GM19328 (cell line): ENCODE data around the gene PLEKHA6.
"Not testable (repeated sequence)": the region's sequence is repeated elsewhere in the genome, so short reads cannot be mapped to it uniquely, and the experiment has no call there.

ENCODE experiments used
- ATAC-seq: cut with Tn5 transposase; IDR thresholded peaks from one replicate; pipeline ENCODE4 v1.9.1; 2021; ENCODE audit warnings: mild to moderate bottlenecking, moderate library complexity; ENCODE audit not compliant: unreplicated experiment

PLEKHA6 gene

DNA sequence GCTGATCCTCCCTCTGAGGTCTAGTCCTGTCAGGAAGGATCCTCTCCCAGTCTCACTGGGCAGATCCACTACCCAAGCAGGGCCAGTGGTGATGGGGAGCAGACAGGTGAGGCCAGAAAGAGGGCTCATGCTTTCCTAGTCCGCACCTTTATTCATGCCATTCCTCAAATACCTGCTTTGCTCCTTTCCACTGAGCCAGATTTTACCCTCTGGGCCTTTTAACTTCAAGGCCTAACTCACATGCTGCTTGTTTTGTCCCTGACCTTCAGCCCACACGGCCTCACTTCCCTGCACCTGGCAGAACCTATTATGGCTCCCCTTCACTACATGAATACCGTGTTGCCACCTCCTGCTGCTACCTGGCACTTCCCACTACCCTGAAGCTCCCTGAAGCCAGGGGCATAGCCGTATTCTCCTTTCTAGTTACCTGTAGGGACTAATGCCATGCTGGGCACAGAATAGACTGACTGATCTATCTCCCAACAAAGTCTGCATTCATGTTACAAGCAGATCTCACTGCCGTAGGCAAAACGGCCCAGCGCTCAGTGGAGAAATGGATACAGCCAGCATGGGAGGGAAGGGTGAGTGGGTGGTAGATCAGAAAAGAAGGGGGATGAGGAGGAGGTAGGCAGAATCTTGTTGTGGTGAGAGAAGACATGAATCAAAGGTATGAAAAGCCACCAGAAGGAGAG is 109.8 kb downstream of the PLEKHA6 start:
- ATAC-seq = no peak

DNA sequence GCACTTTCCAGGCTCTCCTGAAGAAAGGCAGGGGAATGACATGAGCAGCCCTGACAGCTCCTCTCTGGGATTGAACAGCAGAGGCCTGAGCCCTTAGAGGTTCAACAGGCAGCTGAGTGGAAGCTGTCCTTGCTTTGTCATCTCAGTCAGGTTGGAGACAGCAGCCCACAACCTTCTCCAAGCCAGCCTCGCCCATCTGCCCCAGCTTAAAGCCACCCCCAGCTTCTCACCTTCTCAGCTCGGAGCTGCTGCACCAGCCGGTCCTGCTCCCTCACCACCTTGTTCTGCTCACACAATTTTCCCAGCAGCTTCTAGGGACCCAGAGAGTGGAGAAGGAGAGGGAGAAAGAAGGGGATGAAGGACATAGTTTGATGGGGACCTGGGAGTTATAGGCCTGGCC is 110.8 kb downstream of the PLEKHA6 start:
- no peak for ATAC-seq

DNA sequence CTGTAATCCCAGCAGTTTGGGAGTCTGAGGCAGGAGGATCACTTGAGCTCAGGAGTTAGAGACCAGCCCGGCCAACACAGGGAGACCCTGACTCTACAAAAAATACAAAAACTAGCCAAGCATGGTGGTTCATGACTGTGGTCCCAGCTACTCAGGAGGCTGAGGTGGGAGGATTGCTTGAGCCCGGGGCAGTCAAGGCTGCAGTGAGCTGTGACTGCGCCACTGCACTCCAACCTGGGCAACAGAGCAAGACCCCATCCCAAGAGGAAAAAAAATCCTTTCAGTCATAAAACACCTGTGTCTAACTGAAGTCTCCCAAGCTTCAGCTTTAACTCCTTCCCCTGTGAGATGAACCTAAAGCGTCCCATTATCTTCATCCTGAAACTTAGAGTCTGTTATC is 112.9 kb downstream of the PLEKHA6 start:
- ATAC-seq = no peak

DNA sequence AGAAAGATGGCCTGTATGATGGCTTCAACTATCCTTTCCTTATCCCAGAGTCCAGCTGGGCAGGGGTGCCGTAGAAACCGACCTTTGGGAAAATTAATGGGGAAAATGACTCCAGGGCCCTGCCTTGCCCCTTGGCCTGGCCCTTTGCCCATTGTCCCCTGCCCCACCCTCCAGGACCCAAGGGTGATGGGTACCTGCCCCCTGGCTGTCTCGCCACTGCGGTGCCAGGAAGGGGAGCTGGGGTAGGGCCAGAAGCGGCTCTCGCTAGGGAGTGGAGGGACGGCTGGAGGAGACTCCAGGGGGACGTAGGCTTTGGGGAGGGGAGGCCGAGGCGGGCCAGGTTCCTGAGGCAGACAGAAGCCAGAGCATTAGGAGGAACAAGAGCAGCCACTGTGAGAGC is 116.8 kb downstream of the PLEKHA6 start:
- no peak for ATAC-seq

DNA sequence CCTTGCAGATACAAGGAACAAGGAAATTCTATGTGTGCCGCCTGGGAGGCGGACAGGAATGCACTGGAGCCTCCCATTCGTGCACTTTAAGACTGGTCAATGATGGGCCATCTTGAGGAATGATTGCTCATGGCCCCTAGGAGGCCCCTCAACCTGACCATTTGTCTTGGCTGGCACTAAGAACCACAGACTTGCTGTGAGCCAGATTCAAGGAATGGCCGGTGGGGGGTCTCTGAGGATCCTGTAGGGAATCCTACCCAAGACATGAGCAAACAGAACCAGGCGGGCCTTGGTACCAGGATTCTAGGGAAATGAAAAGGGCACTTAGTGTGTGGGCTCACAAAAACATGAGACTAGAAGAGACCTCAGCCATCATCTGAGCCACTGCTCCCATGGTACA is 117.8 kb downstream of the PLEKHA6 start:
- ATAC-seq = no peak

DNA sequence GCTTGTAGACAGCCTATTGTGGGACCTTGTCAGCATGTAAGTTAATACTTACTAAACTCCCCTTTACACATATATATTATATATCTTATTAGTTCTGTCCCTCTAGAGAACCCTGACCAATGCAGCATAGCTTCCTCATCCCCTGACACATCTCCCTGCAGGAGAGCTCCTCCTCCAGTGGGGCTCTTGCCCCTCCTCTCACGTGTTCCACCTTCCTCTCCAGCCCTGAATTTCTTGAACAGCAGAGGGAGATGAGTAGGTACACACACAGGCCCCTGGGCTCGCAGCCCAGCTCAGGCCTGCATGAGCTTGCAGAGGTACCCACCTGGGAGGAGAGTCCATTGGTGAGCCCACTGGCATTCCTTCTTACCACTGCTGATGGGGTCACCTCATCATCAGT is 118.7 kb downstream of the PLEKHA6 start:
- ATAC-seq = no peak

DNA sequence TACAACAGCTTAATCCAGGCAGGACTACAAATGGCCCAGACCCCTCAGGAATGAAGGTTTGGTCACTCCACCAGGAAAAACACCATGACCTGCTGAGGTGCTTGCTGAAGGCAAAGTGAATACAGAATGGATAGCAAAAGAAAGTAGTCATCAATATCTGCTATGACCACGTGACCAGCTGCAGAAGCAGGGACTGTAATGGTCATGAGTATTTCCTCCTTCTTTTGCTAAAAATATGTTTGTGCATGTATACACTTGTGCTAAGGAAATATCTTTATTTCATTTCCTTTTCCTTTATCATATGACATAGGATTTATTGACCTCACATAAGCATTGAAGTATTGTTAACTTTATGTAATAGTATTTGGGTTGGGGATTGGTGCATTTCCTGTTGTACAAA is 119.5 kb downstream of the PLEKHA6 start:
- no peak for ATAC-seq

DNA sequence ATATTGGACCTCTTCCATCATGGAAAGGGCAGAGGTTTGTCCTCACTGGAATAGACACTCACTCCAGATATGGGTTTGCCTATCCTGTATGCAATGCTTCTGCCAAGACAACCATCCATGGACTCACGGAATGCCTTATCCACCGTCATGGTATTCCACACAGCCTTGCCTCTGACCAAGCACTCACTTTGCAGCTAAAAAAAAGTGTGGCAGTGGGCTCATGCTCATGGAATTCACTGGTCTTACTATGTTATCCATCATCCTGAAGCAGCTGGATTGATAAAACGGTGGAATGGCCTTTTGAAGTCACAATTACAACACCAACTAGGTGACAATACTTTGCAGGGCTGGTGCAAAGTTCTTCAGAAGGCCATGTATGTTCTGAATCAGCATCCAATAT is 120.3 kb downstream of the PLEKHA6 start:
- ATAC-seq = not testable (repeated sequence)

DNA sequence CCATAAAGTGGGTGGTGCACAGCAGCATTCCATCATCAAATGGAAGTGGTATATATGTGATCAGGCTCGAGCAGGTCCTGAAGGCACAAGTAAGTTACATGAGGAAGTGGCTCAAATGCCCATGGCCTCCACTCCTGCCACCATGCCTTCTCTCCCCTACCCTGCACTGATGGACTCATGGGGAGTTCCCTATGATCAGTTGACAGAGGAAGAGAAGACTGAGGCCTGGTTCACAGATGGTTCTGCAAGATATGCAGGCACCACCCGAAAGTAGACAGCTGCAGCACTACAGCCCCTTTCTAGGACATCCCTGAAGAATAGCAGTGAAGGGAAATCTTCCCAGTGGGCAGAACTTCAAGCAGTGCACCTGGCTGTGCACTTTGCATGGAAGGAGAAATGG is 121.2 kb downstream of the PLEKHA6 start:
- ATAC-seq = not testable (repeated sequence)

DNA sequence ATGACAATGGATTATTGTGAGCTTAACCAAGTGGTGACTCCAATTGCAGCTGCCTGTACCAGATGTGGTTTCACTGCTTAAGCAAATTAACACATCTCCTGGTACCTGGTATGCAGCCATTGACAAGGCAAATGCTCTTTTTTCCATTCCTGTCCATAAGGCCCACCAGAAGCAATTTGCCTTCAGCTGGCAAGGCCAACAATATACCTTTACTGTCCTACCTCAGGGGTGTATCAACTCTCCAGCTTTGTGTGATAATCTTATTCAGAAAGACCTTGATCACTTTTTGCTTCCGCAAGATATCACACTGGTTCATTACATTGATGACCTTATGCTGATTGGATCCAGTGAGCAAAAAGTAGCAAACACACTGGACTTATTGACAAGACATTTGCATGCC is 122.2 kb downstream of the PLEKHA6 start:
- ATAC-seq = not testable (repeated sequence)

DNA sequence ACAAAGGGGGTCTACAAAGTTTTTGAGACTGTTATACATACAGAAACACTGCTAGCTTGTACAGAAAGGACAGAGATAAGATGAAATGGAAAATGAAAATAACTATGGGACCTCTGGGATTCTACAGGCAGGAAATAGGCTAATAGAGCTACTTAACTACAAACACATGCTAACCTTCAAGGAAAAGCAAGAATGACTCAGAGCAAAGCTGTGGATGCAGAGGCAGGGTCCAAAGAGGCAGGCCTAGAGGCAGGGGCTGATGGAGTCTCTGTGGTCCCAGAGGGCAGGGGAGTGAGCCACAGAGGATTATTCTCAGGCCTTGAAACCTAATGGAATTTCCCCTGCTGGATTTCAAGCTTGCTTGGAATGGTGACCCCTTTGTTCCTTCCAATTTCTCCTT is 127.2 kb downstream of the PLEKHA6 start:
- ATAC-seq = no peak

DNA sequence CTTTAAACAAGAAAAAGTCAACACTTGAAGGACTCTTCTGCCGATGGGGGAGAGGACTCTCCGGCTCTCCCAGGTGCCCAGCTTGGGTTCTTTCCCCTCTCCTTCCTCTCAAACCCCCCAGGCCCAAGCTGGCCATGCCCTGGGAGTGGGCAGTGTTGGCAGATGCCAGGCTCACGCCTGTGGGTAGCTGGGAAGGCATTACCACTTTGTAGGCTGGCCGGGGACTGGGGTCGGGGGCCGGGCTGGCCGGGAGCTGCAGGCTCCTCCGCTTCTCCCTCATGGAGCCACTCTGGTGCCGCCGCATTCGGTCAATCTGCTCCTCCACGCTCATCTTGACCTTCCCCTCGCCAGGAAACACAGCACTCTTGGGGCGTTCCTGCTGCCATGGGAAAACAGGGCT is 129.5 kb downstream of the PLEKHA6 start:
- no peak for ATAC-seq

DNA sequence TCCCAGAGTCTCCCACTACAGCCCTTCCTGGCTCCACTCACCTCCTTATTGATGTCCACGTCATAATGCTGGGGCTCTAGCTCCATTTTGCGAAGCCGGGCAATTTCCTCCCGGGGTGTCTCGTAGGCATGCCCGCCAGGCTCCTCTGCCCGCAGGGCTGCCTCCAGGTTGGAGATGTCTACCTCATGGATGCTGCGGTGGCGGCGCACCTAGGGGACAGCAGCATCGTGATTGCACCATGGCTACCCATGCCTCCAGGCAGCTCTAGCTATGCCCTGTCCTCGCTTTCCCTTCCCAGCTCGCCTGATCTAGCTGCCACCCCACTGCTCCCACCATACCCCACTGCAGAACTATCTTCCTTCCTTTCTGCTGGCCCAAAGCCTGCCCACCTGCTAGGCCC is 130.8 kb downstream of the PLEKHA6 start:
- ATAC-seq = no peak

DNA sequence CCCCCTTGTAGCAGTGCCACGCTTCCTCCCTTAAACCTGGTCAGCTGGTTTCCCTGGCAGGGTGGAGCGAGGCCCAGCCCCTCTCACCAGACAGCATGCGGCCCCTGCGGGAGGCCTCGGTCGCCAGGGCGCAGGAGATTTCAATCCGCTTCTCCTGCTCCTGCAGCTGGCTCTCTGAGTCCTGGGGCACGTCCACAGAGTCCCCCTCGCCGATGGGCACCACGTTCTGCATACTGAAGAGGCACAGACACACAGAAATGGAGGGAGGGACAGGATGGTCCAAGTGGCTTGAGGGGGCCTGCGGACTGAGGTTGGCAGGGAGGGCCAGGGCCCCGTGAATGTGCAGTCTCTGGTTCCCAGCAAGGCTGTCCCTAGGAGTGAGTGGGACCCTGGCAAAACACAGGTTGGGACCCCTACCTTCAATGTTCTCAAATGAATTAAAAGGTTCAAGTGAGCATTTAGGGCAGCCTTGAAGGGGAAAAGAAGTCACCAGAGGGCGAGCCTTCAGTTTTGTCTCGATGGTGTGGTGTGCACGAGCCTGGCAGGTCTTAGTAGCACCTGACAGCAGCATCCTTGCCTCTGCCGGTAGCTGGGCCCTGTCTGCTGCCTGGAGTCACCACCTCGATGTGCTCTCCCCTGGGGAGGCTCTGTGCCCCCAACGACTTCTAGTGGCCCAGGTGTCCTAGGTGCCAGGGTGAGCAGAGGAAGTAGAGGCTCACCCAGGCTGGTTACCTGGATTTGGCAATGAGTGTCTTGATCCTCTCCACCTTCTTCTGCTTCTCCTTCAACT is 131.5 kb downstream of the PLEKHA6 start:
- no peak for ATAC-seq

DNA sequence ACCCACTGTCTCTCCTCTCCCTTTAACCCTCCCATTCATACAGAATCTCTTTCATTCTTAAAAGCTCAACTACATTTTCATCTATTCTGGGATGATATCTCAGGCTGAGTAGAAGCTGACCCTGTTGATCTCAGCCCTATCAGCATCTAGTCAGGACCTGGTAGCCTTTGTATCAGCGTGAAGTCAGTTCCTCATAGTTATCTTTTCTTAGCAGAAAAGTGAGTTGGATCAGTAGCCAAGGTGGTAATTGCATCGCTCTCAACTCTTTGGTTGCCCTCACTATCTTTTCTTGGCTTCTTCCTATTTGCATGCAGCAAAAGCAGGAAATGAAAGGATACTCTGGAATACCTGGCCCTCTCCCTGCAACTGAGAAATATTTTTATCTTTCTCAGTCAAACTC is 132.4 kb downstream of the PLEKHA6 start:
- ATAC-seq = no peak

DNA sequence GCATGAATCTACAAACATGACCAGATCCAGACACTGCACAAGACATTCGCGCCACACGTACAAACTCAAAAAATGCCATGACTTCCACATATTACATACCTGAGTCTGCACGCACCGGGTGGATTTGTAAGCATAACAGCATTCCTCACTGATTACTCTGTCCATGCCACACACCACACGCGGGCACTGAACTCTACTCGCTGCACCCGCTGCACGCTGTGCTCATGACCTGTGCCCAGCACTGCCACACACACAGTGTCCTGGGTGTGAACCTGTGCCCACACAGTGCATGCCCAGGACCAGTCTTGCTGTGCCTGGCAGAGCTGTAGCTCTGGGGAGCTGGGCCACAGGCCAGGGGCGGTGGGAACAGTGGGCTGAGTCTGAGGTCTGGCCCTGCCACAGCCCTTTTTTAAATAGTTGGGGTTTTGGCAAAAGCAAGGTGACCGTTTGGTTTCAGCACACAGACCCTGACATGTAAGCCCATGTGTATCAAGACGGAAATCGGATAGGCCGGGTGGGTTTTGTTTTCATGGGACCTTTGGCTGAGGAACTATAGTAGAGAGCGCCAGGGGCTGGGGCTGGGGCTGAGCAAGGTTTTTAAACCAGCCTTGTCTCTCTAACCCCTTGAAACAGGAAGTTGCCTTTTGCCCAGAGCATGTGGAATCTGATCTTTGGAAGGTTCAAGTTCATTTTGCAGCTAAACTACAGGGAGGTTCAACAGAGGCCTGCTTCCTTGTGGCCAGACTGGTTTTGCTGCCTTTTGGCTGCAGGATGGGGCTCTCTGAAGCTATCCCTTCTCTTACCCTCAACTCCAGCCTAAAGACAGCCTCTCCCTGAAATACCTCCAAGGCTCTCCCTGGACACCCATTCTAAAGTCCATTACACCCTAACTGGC is 133.6 kb downstream of the PLEKHA6 start:
- ATAC-seq = no peak

DNA sequence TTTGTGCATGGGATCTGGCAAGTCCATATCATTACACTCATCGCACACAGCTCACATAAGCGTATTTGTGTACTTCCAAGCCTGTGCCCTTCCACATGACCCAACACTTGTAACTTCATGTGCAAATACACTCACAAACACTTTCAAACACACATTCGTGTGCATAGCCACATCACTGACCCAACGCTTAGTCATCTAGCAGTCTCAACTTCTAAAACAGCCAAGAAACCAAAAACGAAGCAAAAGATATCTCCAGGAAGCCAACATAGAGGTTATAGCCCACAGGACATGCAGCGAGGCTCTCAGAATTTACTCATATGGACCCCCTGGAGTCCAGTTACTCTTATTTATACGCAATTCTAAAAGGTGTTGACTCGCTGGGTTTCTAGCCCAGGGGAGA is 135.1 kb downstream of the PLEKHA6 start:
- no peak for ATAC-seq

DNA sequence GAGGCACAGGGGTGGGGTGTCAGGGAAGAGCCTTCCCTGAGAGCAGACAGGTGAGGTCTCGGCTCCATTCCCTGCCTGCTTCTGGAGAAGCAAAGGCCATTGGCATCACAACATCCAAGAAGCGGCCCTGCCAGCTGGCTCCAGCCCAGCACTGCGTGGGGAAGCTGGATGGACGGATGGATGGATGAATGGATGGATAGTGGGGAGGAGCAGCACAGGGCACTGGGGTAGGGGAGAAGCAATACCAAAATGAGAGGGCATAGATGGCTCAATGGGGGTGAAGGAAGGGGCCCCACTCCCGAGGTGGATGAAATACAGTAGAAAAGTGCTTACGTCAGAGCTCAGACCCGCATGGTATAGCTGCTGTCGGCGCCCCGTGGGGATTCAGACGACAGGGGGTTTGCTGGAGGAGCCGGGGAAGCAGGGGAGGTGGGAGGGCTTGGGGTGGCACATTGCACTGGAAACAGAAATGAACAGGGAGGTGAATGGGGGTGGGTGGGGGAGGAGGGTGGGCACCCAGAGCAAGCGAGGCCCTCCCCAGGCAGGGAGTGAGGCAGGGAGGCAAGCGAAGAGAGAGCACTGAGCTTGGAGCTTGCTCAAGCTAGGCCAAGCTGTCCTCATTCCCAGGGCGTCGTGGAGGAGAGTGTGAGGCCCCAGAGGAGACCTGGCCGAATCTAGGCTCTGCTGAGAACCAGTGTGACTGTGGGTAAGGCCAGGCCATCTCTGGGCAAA is 136.4 kb downstream of the PLEKHA6 start:
- no peak for ATAC-seq

DNA sequence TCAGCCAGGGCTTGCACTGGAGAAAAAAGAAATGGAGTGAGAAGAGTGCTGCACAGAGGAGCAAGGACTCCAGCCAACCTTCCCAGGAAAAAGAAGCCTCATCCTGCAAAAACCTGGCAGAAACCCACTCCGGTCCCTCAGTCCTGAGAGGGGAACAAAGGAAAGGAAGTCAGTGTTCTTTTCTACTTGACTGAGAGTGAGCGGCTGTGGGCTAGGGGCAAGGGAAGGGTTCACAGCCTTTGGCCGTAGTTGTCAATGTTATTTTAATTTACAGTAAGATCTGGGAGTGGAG is 137.0 kb downstream of the PLEKHA6 start:
- ATAC-seq = no peak

DNA sequence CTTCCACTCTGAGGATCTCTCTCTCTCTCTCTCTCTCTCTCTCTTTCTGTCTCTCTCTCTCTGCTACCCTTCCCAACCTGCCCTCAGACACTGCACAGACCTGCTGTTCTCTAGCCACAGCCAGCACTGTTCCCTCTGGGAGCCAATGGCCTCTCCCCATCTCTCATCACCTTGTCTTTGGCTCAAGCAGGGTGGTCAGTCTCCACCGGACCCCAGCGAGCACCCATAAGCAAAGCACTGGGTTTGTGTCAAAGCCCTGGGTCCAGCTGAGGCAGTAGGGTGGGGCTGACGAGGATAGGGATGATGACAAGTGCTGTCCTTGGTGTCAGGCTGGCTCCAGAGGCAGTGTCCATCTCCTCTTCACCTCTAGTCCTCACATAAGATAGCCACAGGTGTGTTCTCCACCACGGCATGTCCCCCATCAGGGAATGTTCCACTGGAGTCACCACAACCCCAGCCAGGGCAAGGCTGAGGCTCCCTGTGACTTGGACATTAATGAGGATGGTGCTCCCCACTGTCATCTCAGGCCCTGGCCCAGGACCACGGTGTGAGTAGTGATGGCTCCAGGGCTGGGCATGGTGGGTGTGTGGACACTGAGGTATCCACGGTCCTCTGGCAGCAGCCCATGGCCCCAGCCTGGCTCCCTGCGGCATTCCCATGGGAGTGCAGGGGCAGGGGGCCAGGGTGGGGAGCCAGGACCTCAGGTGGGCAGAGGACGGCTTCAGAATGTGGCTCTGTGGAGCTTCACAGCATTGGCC is 137.5 kb downstream of the PLEKHA6 start:
- ATAC-seq = no peak
